ENCODE measurements around the gene PELI1. TPM values are rescaled to one million over a fixed set of nuclear protein-coding genes. Genes with fewer than 3 reads are reported as not detected.

The PELI1 gene
- total and polyA plus RNA-seq, 2 donors from 2014 or later: 4.6 to 36.9 TPM

GRCh38 chr2:64153811-64154210, 9.6 kb upstream of the PELI1 start:
- Histone ChIP-seq H3K27me3 (ENCODE audit: control insufficient read depth, insufficient read depth, low read length) (no peaks in the 10 kb centered on the region), H3K36me3 (ENCODE audit: control insufficient read depth in 2 of 3, insufficient read depth in 3 of 3, low read length in 3 of 3) (no peaks in the 10 kb centered on the region), H3K9ac (ENCODE audit: low read length in 3 of 3) (no peak overlapping the region), H3K27ac (ENCODE audit: low read depth in 2 of 2, low read length in 2 of 2) (no peak overlapping the region), H3K9me3 (ENCODE audit: control insufficient read depth in 2 of 3, insufficient read depth in 1 of 3, low read length in 3 of 3) (no peaks in the 10 kb centered on the region), H3K4me1 (ENCODE audit: control insufficient read depth in 2 of 3, insufficient read depth in 2 of 3, low read depth in 1 of 3, low read length in 3 of 3) (no peaks in the 10 kb centered on the region), H3K4me3 (ENCODE audit: low read length in 3 of 3) (no peak overlapping the region)
- intact Hi-C loops (cut with DNase I): no loop called here
- FAIRE-seq (no peak), DNase-seq (no peak)
- TF ChIP-seq, protein P1, sequence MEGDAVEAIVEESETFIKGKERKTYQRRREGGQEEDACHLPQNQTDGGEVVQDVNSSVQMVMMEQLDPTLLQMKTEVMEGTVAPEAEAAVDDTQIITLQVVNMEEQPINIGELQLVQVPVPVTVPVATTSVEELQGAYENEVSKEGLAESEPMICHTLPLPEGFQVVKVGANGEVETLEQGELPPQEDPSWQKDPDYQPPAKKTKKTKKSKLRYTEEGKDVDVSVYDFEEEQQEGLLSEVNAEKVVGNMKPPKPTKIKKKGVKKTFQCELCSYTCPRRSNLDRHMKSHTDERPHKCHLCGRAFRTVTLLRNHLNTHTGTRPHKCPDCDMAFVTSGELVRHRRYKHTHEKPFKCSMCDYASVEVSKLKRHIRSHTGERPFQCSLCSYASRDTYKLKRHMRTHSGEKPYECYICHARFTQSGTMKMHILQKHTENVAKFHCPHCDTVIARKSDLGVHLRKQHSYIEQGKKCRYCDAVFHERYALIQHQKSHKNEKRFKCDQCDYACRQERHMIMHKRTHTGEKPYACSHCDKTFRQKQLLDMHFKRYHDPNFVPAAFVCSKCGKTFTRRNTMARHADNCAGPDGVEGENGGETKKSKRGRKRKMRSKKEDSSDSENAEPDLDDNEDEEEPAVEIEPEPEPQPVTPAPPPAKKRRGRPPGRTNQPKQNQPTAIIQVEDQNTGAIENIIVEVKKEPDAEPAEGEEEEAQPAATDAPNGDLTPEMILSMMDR (IDR thresholded peaks at IDR 0.05; ENCODE audit: borderline replicate concordance, extremely low read depth, insufficient read depth): no peak

DNA sequence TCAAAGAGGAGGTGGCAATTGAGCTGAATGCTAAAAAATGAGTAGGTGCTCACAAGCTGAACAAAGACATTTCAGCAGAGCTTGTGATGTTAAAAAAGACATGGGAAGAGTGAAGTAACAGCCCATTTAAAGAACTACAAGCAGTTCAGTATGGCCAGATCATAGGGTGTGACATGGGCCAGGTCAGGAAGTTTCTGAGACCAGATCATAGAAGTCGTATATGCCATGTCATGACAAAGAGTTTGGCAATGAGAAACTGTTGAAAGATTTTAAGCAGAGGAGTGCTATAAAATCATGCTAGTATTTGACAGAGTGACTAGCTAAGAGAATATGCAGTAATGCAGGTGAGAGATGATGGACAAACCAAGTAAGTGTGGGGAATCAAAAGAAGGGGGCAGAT, 7.3 kb upstream of the PELI1 start:
- no peak for FAIRE-seq
- H3K9me3 ChIP-seq (ENCODE audit: control insufficient read depth in 2 of 3, insufficient read depth in 1 of 3, low read length in 3 of 3): no peaks in the 10 kb centered on the region
- TF ChIP-seq, protein P1 (IDR thresholded peaks at IDR 0.05; ENCODE audit: borderline replicate concordance, extremely low read depth, insufficient read depth): no peak
- no peak for DNase-seq
- intact Hi-C loops (cut with DNase I): no loop called here
- H3K4me3 ChIP-seq (ENCODE audit: low read length in 3 of 3): no peak overlapping the region
- no peaks in the 10 kb centered on the region for H3K36me3 ChIP-seq (ENCODE audit: control insufficient read depth in 2 of 3, insufficient read depth in 3 of 3, low read length in 3 of 3)
- no peak overlapping the region for H3K9ac ChIP-seq (ENCODE audit: low read length in 3 of 3)
- no peaks in the 10 kb centered on the region for H3K27me3 ChIP-seq (ENCODE audit: control insufficient read depth, insufficient read depth, low read length)
- no peaks in the 10 kb centered on the region for H3K4me1 ChIP-seq (ENCODE audit: control insufficient read depth in 2 of 3, insufficient read depth in 2 of 3, low read depth in 1 of 3, low read length in 3 of 3)
- H3K27ac ChIP-seq (ENCODE audit: low read depth in 2 of 2, low read length in 2 of 2): no peak overlapping the region

DNA sequence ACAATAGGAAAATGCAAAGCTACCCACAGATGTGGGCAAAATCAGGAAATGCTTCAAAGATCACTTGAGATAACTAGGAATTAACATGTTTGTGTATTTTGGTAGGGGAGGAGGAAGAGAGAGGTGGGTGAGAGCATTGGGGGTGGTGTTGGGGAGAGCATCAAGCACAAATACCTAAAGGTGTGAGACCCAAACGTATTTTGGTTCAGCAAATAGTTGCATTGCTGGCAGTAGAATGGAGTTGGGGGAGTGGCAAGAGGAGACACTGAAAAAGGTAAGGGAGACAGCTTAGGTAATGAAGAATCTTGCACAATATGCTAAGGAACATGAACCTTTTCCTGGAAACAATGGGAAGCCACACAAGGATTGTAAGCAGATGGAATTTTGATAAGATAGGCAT, 1.5 kb upstream of the PELI1 start:
- H3K4me3 ChIP-seq (ENCODE audit: low read length in 3 of 3): no peak overlapping the region
- FAIRE-seq: no peak
- H3K4me1 ChIP-seq (ENCODE audit: control insufficient read depth in 2 of 3, insufficient read depth in 2 of 3, low read depth in 1 of 3, low read length in 3 of 3): peaks cover 0 to 2% (median 0%) of the 10 kb centered on the region in 3 donors
- H3K36me3 ChIP-seq (ENCODE audit: control insufficient read depth in 2 of 3, insufficient read depth in 3 of 3, low read length in 3 of 3): no peaks in the 10 kb centered on the region
- TF ChIP-seq, protein P1 (IDR thresholded peaks at IDR 0.05; ENCODE audit: borderline replicate concordance, extremely low read depth, insufficient read depth): no peak
- H3K9ac ChIP-seq (ENCODE audit: low read length in 3 of 3): no peak overlapping the region
- intact Hi-C loops (cut with DNase I): no loop called here
- no peaks in the 10 kb centered on the region for H3K27me3 ChIP-seq (ENCODE audit: control insufficient read depth, insufficient read depth, low read length)
- no peak for DNase-seq
- no peaks in the 10 kb centered on the region for H3K9me3 ChIP-seq (ENCODE audit: control insufficient read depth in 2 of 3, insufficient read depth in 1 of 3, low read length in 3 of 3)
- H3K27ac ChIP-seq (ENCODE audit: low read depth in 2 of 2, low read length in 2 of 2): no peak overlapping the region

GRCh38 chr2:64145119-64145518, 899 bp upstream of the PELI1 start:
- Histone ChIP-seq H3K27me3 (ENCODE audit: control insufficient read depth, insufficient read depth, low read length) (no peaks in the 10 kb centered on the region), H3K27ac (ENCODE audit: low read depth in 2 of 2, low read length in 2 of 2) (no peak overlapping the region), H3K9ac (ENCODE audit: low read length in 3 of 3) (no peak overlapping the region), H3K9me3 (ENCODE audit: control insufficient read depth in 2 of 3, insufficient read depth in 1 of 3, low read length in 3 of 3) (no peaks in the 10 kb centered on the region), H3K4me3 (ENCODE audit: low read length in 3 of 3) (no peak overlapping the region), H3K36me3 (ENCODE audit: control insufficient read depth in 2 of 3, insufficient read depth in 3 of 3, low read length in 3 of 3) (no peaks in the 10 kb centered on the region), H3K4me1 (ENCODE audit: control insufficient read depth in 2 of 3, insufficient read depth in 2 of 3, low read depth in 1 of 3, low read length in 3 of 3) (peaks cover 0 to 2% (median 0%) of the 10 kb centered on the region in 3 donors)
- TF ChIP-seq, protein P1 (IDR thresholded peaks at IDR 0.05; ENCODE audit: borderline replicate concordance, extremely low read depth, insufficient read depth): no peak
- DNase-seq (no peak), FAIRE-seq (no peak)
- intact Hi-C loops (cut with DNase I): no loop called here
